HG03108 (cell line): Measurements from ENCODE around the gene LCLAT1.
"Not testable (repeated sequence)": the region's sequence is repeated elsewhere in the genome, so short reads cannot be mapped to it uniquely, and the experiment has no call there.

Experiments
- ATAC-seq: cut with Tn5 transposase; IDR thresholded peaks from one replicate; pipeline ENCODE4 v1.9.1; 2021; ENCODE audit warnings: moderate library complexity; ENCODE audit not compliant: unreplicated experiment

The LCLAT1 gene

GRCh38 chr2:30583204-30583749, 136.2 kb downstream of the LCLAT1 start:
- no peak for ATAC-seq

DNA sequence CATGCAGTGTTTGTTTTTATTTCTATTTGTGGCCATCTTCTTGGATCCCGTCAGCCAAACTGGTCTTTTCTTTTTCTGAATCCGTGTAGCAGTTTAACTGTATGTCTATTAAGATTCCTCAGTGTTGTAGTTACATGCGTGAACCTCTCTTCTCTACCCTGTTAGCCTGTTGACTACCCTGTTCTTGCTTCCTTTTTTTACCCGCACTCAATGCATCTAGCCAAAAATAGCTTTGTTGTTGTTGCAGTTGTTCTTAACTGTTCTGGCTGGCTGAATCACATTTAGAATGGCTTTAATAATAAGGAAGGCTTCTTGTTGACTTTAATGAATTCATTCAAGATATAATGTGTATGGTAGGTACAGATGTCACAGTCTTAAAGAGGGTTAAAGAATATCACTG, 137.1 kb downstream of the LCLAT1 start:
- peak; percentile 58 for ATAC-seq

- ATAC-seq, result no peak
Observed at GRCh38 chr2:30588994-30589393, 141.9 kb downstream of the LCLAT1 start.

DNA sequence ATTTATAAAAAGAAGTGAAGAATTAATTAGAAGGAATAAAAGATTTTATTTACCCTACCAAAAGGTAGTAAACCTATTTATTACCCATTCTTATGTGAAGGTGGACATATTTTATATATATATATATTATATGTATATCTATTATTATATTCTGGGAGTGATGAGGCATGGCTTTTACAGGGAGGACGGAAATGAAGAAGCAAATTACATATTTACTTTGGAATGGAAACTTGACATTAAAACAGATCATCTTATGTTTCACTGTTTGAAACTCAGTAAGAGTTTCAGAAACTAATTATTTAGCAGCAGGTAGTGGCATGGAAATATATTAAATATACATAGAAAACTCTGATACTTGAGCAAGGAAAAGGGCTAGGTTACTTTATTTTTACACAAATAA, 143.4 kb downstream of the LCLAT1 start:
- no peak for ATAC-seq

DNA sequence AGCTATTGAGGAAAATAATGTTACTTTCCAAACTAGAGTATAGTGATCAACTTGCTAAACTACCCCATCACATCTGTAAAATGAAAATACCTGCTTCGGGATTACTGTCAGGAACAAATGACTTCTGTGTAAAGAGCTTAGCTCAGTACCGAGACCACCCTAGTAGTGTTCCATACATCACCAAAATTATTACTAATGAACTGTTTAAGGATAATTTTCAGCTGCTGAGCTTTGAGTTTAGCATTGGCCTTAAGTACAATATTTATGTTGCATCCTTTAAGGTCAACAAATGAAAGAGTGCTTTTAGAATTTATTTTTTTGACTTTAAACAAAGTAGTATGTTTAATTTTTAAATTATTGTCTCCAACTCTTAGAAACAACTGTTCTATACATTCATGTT, 144.1 kb downstream of the LCLAT1 start:
- ATAC-seq, result no peak

- ATAC-seq, result no peak
Observed at GRCh38 chr2:30601375-30601774, 154.3 kb downstream of the LCLAT1 start.

DNA sequence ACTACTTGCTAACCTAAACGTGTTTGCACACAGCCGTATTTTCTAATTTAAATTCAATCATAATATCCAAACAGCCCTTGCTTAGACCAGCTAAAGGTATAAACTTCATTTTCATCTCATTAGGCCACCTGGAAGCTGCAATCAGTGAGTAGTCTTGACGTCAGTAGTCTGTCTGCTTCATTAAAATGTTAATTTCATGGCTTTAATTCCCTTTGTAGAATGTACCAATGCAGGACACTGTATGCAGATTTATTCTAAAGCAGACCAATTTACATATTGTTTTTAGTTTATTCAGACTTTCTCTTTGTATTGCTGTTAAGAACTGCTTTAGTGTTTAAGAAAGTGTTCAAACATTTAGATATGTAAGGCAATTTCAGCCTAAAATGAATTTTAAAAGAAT, 158.2 kb downstream of the LCLAT1 start:
- ATAC-seq, result no peak

DNA sequence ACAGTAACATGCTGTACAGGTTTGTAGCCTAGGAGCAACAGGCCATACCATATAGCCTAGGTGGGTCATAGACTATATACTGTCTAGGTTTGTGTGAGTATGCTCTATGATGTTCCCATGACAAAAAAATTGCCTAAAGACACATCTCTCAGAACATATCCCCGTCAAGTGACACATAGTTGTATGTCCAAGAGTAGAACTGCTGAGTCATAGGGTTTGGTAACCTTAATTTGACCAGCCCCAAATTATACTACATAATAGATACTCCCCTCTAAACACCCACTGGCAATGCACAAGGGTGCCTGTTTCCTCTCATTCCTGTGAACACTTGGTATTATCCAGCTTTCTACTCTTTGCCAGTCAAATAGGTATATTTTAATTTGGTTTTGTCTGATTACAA, 161.6 kb downstream of the LCLAT1 start:
- no peak for ATAC-seq

DNA sequence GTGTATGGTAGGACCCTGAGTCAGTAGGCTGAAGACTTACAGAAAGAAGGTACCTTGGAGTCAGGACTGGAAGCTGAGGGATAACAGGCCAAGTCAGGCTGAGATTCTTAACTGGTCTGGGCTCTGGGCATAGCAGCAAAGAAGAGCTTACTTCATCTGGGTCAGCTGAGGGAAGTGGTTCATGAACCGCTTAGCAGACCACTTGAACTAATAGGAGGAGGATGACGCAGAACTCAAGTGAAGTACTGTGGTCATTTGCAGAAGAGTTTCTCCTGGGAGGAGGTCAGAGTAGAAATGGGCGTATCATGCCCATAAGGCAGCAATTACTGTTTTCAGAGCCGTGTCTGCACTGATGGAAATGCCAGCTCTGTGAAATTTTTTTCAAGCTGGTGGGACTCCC, 164.5 kb downstream of the LCLAT1 start:
- ATAC-seq, result no peak

- no peak for ATAC-seq
Observed at GRCh38 chr2:30612371-30612770, 165.3 kb downstream of the LCLAT1 start.

DNA sequence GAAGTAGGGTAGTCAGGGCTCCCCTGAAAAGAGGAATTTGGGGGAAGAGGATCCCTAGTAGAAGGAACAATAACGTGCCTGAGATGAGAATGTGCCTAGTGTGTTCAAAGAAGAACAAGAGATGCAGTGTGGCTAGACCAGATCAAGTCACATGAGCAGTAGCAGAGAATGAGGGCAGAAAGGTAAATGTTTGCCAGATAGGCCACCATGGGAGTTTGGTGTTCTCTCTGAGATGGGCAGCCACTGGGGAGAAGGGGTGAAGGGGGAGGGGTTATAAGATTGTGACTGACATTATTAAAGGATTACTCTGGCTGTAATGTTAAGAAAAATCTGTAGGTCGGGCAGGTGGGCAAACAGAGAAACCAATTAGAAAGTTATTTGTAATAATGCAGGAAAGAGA, 166.0 kb downstream of the LCLAT1 start:
- ATAC-seq, result no peak

DNA sequence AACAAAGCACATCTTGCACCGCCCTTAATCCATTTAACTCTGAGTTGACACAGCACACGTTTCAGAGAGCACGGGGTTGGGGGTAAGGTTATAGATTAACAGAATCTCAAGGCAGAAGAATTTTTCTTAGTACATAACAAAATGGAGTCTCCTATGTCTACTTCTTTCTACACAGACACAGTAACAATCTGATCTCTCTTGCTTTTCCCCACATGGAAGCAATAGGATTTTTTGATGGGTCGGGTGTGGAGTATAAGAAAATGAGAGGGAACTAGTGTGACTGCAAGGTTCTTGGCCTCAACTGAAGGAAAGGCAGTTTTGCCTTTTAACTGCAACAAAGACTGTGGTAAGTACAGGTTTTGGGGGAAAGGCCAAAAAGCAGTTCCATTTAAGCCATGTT, 167.2 kb downstream of the LCLAT1 start:
- not testable (repeated sequence) for ATAC-seq

GRCh38 chr2:30615926-30616325, 168.9 kb downstream of the LCLAT1 start:
- no peak for ATAC-seq

- no peak for ATAC-seq
Observed at GRCh38 chr2:30620102-30620501, 173.1 kb downstream of the LCLAT1 start.

GRCh38 chr2:30621836-30622235, 174.8 kb downstream of the LCLAT1 start:
- ATAC-seq, result no peak

- ATAC-seq, result no peak
Observed at GRCh38 chr2:30622452-30622851, 175.4 kb downstream of the LCLAT1 start.

DNA sequence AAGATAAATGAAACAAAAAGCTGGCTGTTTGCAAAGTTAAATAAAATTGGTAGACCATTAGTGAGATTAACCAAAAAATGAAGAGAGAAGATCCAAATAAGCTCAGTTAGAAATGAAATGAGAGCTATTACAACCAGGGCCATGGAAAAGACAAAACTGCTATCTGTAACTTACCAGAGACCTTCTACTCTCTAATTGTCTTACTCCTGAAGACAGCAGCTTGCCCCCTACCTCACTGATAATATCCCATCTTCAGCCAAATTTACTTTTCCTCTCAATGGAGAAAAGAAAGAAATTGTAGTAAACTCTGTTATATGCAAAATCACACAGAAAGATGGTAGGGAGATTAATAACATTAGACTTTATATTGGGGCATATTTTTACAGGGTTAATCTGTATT, 178.2 kb downstream of the LCLAT1 start:
- ATAC-seq, result no peak

DNA sequence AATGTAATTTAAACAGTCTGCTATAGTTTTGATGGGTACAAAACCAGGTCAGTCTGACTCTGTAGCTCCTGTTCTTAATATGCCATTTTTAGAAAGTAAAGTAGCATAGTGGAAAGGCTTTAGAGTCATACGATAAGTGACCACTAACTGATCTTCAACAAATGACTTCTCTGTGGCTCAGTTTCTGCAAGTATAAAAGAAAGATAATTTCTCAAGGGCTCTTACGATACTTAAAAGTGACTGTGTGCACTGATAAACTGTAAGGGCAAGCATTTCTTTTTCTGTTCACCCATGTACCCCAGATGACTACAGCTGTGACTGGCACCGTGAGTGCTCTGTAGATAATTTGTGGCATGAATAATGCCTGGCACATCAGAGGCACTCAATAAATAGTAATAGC, 178.7 kb downstream of the LCLAT1 start:
- ATAC-seq, result no peak

DNA sequence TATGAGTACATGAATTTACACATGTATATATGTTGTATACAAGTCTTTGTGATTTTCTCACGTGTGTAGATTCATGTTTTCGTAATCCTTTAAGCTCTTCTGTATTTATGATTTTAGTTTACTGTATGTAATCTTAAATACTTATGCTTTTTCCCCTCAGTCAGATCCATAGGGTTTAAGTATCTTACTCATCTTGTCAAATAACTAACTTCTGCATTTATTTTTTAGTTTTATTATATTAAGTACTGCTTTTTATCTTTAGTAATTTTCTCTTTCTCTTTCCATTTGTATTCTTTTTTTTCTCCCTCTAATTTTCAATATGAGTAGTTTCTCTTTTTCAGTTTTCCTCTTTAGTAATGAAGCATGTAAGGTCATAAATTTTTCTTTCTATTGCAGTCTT, 179.4 kb downstream of the LCLAT1 start:
- ATAC-seq, result no peak

DNA sequence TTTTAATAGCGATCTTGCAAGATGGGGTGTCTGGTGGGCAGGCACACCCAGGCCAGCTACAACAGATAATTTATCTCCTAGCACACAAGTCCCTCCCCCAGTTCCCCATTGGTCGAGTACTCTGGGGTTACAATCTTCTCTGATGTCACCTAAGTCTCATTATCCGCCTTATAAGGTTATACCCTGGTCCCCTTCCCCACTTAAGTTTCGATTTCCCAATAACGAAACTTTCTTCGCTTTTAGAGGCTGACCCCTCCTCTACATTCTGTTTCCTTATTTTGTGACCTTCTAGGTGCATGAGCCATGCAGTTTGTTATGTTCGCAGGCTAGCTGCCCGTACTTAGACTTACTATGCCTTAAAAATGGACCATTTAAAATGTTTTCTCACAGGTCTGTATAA, 180.1 kb downstream of the LCLAT1 start:
- ATAC-seq, result no peak

- no peak for ATAC-seq
Observed at GRCh38 chr2:30628341-30628740, 181.3 kb downstream of the LCLAT1 start.

- no peak for ATAC-seq
Observed at GRCh38 chr2:30629866-30630265, 182.8 kb downstream of the LCLAT1 start.

GRCh38 chr2:30631051-30631671, 184.1 kb downstream of the LCLAT1 start:
- ATAC-seq, result peak; percentile 53
